Karpas-422 (cell line): ENCODE measurements around the gene FOXF1. TPM values are rescaled to one million over a fixed set of nuclear protein-coding genes. Genes with fewer than 3 reads are reported as not detected.

ENCODE experiments used
- DNase-seq: peaks from one replicate; pipeline ENCODE4 v3.0.0-alpha.2; 2015
- H2AFZ ChIP-seq: fragments of 200-600 bp; sonication (generic); 2 replicates; pipeline ENCODE4 v1.6.1; 2014; ENCODE audit warnings: antibody characterized with exemption, low read length, mixed read lengths
- H3K27ac ChIP-seq: fragments of 200-600 bp; sonication (generic); 2 replicates; pipeline ENCODE4 v1.5.1; 2014; ENCODE audit warnings: mild to moderate bottlenecking, low read length, moderate library complexity
- H3K27me3 ChIP-seq: fragments of 200-600 bp; sonication (generic); 2 replicates; pipeline ENCODE4 v1.6.1; 2014; ENCODE audit warnings: low read length, mixed read lengths
- H3K36me3 ChIP-seq: fragments of 200-600 bp; sonication (generic); 2 replicates; pipeline ENCODE4 v1.6.1; 2014; ENCODE audit warnings: low read length, mixed read lengths; ENCODE audit not compliant: insufficient read depth
- H3K4me1 ChIP-seq: fragments of 200-600 bp; sonication (generic); 2 replicates; pipeline ENCODE4 v1.6.1; 2014; ENCODE audit warnings: mild to moderate bottlenecking, low read length, mixed read lengths
- H3K4me2 ChIP-seq: fragments of 200-600 bp; sonication (generic); 2 replicates; pipeline ENCODE4 v1.6.1; 2014; ENCODE audit warnings: low read length, low read depth, mild to moderate bottlenecking; ENCODE audit not compliant: poor library complexity, severe bottlenecking
- H3K4me3 ChIP-seq: fragments of 200-600 bp; sonication (generic); 2 replicates; pipeline ENCODE4 v1.5.1; 2014; ENCODE audit warnings: mild to moderate bottlenecking, antibody characterized with exemption, low read length, mixed read lengths
- H3K79me2 ChIP-seq: fragments of 200-600 bp; sonication (generic); 2 replicates; pipeline ENCODE4 v1.6.1; 2014; ENCODE audit warnings: mild to moderate bottlenecking, low read length, mixed read lengths
- H3K9ac ChIP-seq: fragments of 200-600 bp; sonication (generic); 2 replicates; pipeline ENCODE4 v1.6.0; 2014; ENCODE audit warnings: low read length
- H3K9me2 ChIP-seq: fragments of 200-600 bp; sonication (generic), shearing (Covaris generic); replicated peaks from 2 replicates; pipeline ENCODE4 v1.6.0; 2014; ENCODE audit warnings: mild to moderate bottlenecking, low read length, moderate library complexity; ENCODE audit not compliant: insufficient read depth
- H3K9me3 ChIP-seq: fragments of 300-700, 200-600 bp; sonication (generic); 2 replicates; pipeline ENCODE4 v1.6.1; 2014; ENCODE audit warnings: low read length, mixed read lengths
- H4K20me1 ChIP-seq: fragments of 200-600 bp; sonication (generic); 2 replicates; pipeline ENCODE4 v1.6.1; 2014; ENCODE audit warnings: mild to moderate bottlenecking, antibody characterized with exemption, low read length, low read depth; ENCODE audit not compliant: insufficient read depth
- total RNA-seq: library from RNA; depleted of rRNA; stranded (reverse); fragments of >200 nt; shearing (Covaris generic); gene quantifications from 2 replicates; pipeline ENCODE4 v1.2.3, GENCODE V29; 2014; ENCODE audit warnings: low replicate concordance

FOXF1 gene
- total RNA-seq, 1 experiment from 2014 or later, result not detected

DNA sequence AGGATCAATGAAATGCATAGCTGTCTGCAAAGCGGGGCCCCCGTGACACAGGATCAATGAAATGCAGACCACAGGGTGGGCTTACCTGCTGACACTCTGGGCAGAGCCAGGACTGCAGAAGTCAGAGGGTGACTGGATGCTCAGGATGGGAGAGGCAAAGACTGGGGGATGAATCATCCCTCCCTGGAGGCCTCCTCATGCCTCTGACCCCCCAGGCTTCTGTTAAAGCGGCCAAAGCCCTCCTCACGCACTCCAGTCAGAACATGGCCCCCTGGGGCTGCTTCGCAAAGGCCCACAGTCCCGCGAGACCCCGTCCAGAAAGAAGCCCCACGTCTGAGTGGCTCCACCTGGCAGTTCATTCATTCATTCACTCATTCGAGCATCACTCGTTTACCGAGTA is 38.4 kb upstream of the FOXF1 start:
- no peak overlapping the region for H3K9ac ChIP-seq
- H3K4me2 ChIP-seq, result no peak overlapping the region
- no peaks in the 10 kb centered on the region for H3K4me1 ChIP-seq
- H3K4me3 ChIP-seq, result no peak overlapping the region
- no peaks in the 10 kb centered on the region for H3K9me2 ChIP-seq
- no peaks in the 10 kb centered on the region for H3K79me2 ChIP-seq
- no peak overlapping the region for H3K27ac ChIP-seq
- no peak for DNase-seq
- no peak overlapping the region for H2AFZ ChIP-seq
- no peaks in the 10 kb centered on the region for H3K27me3 ChIP-seq
- H3K9me3 ChIP-seq, result no peaks in the 10 kb centered on the region; the same call in 1 of the 2 replicates
- H3K36me3 ChIP-seq, result no peaks in the 10 kb centered on the region
- no peaks in the 10 kb centered on the region for H4K20me1 ChIP-seq

DNA sequence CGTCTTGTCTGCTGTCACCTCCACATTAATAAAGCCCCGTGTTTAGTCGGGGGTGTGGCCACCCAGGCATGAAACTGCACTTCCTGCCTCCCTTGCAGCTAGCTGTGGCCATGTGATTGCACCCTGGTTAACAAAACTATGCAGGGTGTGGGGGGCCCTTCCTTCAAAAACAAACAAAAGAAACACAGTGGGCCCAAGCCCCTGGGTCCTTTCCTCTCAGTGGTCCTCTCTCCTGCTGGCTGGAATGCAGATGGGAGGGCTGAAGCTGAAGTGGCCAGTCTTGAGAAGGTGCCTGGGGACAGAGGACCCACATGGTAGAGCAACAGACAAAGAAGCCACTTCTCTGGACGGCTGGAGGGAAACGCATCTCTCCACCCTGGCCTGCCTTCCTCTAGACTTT is 38.0 kb upstream of the FOXF1 start:
- H3K4me2 ChIP-seq, result no peak overlapping the region
- H2AFZ ChIP-seq, result no peak overlapping the region
- no peak for DNase-seq
- H3K27ac ChIP-seq, result no peak overlapping the region
- no peaks in the 10 kb centered on the region for H3K4me1 ChIP-seq
- H3K9me3 ChIP-seq, result no peaks in the 10 kb centered on the region; the same call in 1 of the 2 replicates
- no peaks in the 10 kb centered on the region for H4K20me1 ChIP-seq
- no peak overlapping the region for H3K4me3 ChIP-seq
- no peaks in the 10 kb centered on the region for H3K27me3 ChIP-seq
- no peak overlapping the region for H3K9ac ChIP-seq
- H3K36me3 ChIP-seq, result no peaks in the 10 kb centered on the region
- no peaks in the 10 kb centered on the region for H3K9me2 ChIP-seq
- no peaks in the 10 kb centered on the region for H3K79me2 ChIP-seq

DNA sequence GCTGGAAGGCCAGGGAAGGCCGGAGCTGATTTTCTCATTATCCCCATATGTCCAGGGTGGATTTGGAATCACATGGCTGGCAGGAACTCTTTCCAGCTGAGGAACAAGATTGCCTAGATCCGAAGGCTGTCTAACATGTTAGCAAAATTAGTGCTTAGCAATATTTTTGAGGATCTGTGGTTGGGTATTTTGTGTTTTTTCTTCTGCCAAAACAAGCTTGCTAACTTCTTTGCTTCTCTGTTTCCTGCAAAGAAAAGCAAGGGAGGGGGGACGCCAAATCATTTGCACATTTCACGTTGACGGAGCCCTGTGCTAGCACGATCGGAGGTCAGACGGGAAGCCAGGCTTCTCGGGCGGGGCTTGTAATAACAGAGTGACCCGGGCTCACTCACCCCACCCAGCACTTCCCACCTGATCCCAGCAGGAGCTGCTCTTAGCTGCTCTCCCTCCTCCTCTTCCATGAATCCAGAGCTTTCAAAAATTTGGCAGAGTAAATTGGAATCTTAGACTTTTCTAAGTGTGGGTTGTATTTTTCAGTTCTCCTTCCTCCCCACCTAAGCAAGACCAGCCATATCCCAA is 33.3 kb upstream of the FOXF1 start:
- no peak overlapping the region for H3K27ac ChIP-seq
- H3K9me2 ChIP-seq, result no peaks in the 10 kb centered on the region
- no peak overlapping the region for H3K4me2 ChIP-seq
- H3K4me1 ChIP-seq, result no peaks in the 10 kb centered on the region
- DNase-seq, result no peak
- H3K79me2 ChIP-seq, result no peaks in the 10 kb centered on the region
- no peak overlapping the region for H2AFZ ChIP-seq
- H3K9me3 ChIP-seq, result no peaks in the 10 kb centered on the region; the same call in 1 of the 2 replicates
- H3K9ac ChIP-seq, result no peak overlapping the region
- H4K20me1 ChIP-seq, result no peaks in the 10 kb centered on the region
- H3K27me3 ChIP-seq, result no peaks in the 10 kb centered on the region
- H3K36me3 ChIP-seq, result no peaks in the 10 kb centered on the region
- H3K4me3 ChIP-seq, result no peak overlapping the region

DNA sequence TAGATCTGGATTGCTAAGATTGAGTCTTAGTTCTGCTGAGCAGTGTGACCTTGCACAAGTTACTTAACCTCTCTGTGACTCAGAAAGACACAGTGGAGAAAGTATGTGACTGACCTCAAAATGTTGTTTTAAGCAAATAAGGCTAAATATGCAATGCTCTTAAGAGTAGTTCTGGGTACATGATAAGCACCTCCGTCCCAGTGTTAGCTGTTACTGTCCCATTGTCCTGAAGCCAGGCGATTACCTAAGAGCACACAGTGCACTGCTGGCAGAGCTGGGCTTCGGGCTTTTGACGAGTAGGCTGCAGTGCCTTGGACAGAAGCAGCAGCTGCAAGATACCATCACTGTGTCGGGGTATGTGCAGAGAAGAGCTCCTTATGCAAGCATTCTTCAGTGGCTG is 32.7 kb upstream of the FOXF1 start:
- DNase-seq, result no peak

DNA sequence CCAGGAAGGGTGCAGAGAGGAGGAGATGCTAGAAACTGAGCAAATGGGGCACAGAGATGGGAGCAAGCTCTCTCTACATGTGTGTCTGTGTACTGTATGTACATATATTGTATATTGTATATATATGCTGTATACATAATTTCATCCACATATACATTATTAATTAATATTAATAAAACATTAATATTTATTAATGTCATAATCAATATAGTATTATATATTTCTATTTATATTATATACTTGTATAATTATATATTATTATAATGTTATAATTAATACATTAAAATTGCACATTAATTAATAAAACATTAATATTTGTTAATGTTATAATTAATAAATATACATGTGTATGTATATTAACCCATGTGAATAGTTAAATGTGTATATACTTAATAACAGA is 31.5 kb upstream of the FOXF1 start:
- Histone ChIP-seq H3K9me3 (no peaks in the 10 kb centered on the region; the same call in 1 of the 2 replicates), H3K9me2 (no peaks in the 10 kb centered on the region), H2AFZ (no peak overlapping the region), H3K27me3 (no peaks in the 10 kb centered on the region), H3K4me2 (no peak overlapping the region), H3K36me3 (no peaks in the 10 kb centered on the region), H3K9ac (no peak overlapping the region), H4K20me1 (no peaks in the 10 kb centered on the region), H3K79me2 (no peaks in the 10 kb centered on the region), H3K4me1 (no peaks in the 10 kb centered on the region), H3K27ac (no peak overlapping the region), H3K4me3 (no peak overlapping the region)
- DNase-seq, result no peak

More for the DNA sequence above, 32.7 kb upstream of the FOXF1 start:
- Histone ChIP-seq H3K9ac (no peak overlapping the region), H2AFZ (no peak overlapping the region), H3K4me2 (no peak overlapping the region), H3K27ac (no peak overlapping the region), H3K27me3 (no peaks in the 10 kb centered on the region), H3K79me2 (no peaks in the 10 kb centered on the region), H3K9me2 (no peaks in the 10 kb centered on the region), H3K36me3 (no peaks in the 10 kb centered on the region), H3K9me3 (no peaks in the 10 kb centered on the region), H4K20me1 (no peaks in the 10 kb centered on the region), H3K4me1 (no peaks in the 10 kb centered on the region), H3K4me3 (no peak overlapping the region)

DNA sequence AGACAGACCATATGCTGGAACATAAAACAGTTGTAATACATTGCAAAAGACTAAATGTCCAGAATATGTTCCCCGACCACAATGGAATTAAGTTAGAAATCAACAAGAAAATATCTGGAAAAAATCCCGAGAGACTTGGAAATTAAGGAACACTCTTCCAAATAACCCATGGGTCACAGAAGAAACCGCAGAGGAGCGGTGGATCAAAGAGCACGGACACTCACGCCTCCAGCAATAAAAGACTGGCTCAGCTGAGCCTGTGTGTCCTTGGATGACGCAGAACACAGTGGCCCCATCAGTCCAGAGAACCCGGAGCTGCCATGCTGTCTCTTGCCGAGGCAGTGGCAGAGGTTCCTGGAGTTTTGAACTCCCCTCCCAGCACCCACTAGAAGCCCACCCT is 30.9 kb upstream of the FOXF1 start:
- H2AFZ ChIP-seq, result no peak overlapping the region
- H3K79me2 ChIP-seq, result no peaks in the 10 kb centered on the region
- H3K4me2 ChIP-seq, result no peak overlapping the region
- no peak overlapping the region for H3K4me3 ChIP-seq
- H3K4me1 ChIP-seq, result no peaks in the 10 kb centered on the region
- DNase-seq, result no peak
- H3K9me3 ChIP-seq, result no peaks in the 10 kb centered on the region; the same call in 1 of the 2 replicates
- no peaks in the 10 kb centered on the region for H3K36me3 ChIP-seq
- H3K9me2 ChIP-seq, result no peaks in the 10 kb centered on the region
- no peaks in the 10 kb centered on the region for H4K20me1 ChIP-seq
- H3K27ac ChIP-seq, result no peak overlapping the region
- H3K9ac ChIP-seq, result no peak overlapping the region
- H3K27me3 ChIP-seq, result no peaks in the 10 kb centered on the region; the same call in 1 of the 2 replicates

DNA sequence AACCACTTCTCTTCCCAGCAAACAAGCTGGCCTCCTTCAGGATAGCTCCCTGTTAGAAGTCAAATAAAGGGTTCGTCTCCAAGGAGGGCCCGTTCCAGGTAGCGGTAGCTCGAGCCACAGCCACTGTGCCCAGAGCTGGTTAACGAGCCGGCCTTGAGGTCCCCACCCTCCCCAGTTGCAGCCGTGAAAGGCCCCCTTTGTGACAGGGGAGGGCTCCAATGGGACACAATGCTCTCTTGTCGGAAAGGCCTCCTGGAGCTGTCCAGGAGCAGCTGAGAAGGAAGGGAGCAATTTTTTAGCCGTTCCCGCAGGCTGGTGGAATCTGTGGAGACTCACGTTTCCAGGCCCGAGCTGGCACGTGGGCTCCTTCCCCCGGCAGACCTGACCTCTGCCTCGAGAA is 29.9 kb upstream of the FOXF1 start:
- H3K4me3 ChIP-seq, result no peak overlapping the region
- no peak for DNase-seq
- H2AFZ ChIP-seq, result no peak overlapping the region
- no peaks in the 10 kb centered on the region for H4K20me1 ChIP-seq
- H3K27me3 ChIP-seq, result no peaks in the 10 kb centered on the region; the same call in 1 of the 2 replicates
- no peaks in the 10 kb centered on the region for H3K4me1 ChIP-seq
- no peaks in the 10 kb centered on the region; the same call in 1 of the 2 replicates for H3K9me3 ChIP-seq
- no peak overlapping the region for H3K27ac ChIP-seq
- no peak overlapping the region for H3K4me2 ChIP-seq
- H3K9ac ChIP-seq, result no peak overlapping the region
- no peaks in the 10 kb centered on the region for H3K79me2 ChIP-seq
- H3K9me2 ChIP-seq, result no peaks in the 10 kb centered on the region
- H3K36me3 ChIP-seq, result no peaks in the 10 kb centered on the region

DNA sequence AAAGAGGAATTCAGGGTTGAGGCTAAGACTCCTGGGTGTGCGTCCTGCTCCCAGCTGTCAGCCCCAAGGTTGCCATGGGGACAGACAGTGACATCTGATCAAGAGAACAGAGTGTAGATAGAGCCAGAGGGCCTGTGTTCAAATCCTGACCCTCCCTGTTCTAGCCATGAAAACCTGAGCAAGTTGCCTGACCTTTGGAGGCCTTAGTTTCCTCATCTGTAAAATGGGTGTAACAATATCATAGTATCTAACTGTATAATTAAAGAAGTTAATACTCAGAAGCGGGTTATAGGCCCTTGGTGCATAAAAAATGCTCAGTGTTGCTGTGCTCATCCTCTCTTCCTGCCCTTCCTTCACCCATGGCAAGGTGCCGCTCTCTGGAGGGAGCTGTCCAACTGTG is 28.7 kb upstream of the FOXF1 start:
- H3K36me3 ChIP-seq, result no peaks in the 10 kb centered on the region
- H3K4me2 ChIP-seq, result no peak overlapping the region
- H3K9me3 ChIP-seq, result no peaks in the 10 kb centered on the region; the same call in 1 of the 2 replicates
- no peaks in the 10 kb centered on the region for H4K20me1 ChIP-seq
- no peaks in the 10 kb centered on the region for H3K9me2 ChIP-seq
- no peak overlapping the region for H3K4me3 ChIP-seq
- no peak overlapping the region for H3K9ac ChIP-seq
- H3K79me2 ChIP-seq, result no peaks in the 10 kb centered on the region
- H3K27ac ChIP-seq, result no peak overlapping the region
- H3K4me1 ChIP-seq, result no peaks in the 10 kb centered on the region
- no peak for DNase-seq
- no peaks in the 10 kb centered on the region; the same call in 1 of the 2 replicates for H3K27me3 ChIP-seq
- H2AFZ ChIP-seq, result no peak overlapping the region
